Lower leg skin (tissue), 3 donors: ENCODE measurements around the gene CTDSPL.

Source experiments
- POLR2A ChIP-seq, 2 donors: fragments of 450-650 bp; IDR thresholded peaks; one replicate each; pipeline ENCODE4 v1.6.1; 2016 to 2017; ENCODE audit warnings: antibody characterized with exemption in 2 of 2, mild to moderate bottlenecking in 1 of 2, moderate library complexity in 1 of 2
- TF ChIP-seq, protein P1 (sequence below), 3 donors: fragments of 450-650 bp; IDR thresholded peaks; one replicate each; pipeline ENCODE4 v1.5.1; 2016; ENCODE audit warnings: antibody characterized with exemption in 3 of 3, mild to moderate bottlenecking in 3 of 3, moderate library complexity in 2 of 3

DNA sequence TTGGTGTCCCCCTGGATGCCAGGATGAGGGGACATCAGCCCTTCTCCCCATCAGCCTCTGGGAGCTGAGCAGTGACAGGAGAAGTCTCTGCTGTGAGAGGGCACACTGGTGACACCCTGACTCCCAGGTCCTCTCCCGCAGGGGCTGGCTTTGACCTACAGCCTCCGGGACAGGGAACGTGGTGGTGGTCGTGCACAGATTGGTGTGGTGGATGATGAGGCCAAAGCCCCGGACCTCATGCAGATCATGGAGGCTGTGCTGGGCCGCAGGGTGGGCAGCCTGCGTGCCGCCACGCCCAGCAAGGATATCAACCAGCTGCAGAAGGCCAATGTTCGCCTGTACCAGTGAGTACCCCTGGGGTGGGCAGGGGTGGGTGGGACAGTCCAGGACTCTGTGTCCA lies 135.7 kb downstream of the CTDSPL start:
- TF ChIP-seq, protein P1, sequence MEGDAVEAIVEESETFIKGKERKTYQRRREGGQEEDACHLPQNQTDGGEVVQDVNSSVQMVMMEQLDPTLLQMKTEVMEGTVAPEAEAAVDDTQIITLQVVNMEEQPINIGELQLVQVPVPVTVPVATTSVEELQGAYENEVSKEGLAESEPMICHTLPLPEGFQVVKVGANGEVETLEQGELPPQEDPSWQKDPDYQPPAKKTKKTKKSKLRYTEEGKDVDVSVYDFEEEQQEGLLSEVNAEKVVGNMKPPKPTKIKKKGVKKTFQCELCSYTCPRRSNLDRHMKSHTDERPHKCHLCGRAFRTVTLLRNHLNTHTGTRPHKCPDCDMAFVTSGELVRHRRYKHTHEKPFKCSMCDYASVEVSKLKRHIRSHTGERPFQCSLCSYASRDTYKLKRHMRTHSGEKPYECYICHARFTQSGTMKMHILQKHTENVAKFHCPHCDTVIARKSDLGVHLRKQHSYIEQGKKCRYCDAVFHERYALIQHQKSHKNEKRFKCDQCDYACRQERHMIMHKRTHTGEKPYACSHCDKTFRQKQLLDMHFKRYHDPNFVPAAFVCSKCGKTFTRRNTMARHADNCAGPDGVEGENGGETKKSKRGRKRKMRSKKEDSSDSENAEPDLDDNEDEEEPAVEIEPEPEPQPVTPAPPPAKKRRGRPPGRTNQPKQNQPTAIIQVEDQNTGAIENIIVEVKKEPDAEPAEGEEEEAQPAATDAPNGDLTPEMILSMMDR (IDR thresholded peaks at IDR 0.05) = no peak
- no peak for TF ChIP-seq POLR2A (IDR thresholded peaks at IDR 0.05)
